Inferior parietal cortex (tissue), 1 donor: ENCODE results near the gene SLC44A1.

Source experiments
- DNase-seq: peaks from one replicate; pipeline ENCODE4 v3.0.0-alpha.2; 2016; ENCODE audit errors: extremely low spot score

The SLC44A1 gene

GRCh38 chr9:105466898-105467455 lies 222.5 kb downstream of the SLC44A1 start:
- no peak for DNase-seq

GRCh38 chr9:105468875-105469274 lies 224.4 kb downstream of the SLC44A1 start:
- no peak for DNase-seq

GRCh38 chr9:105473221-105473620 lies 228.8 kb downstream of the SLC44A1 start:
- no peak for DNase-seq

- DNase-seq: peak; percentile 63
These were observed 230.9 kb downstream of the SLC44A1 start for GRCh38 chr9:105475302-105475701.

GRCh38 chr9:105479846-105480245 lies 235.4 kb downstream of the SLC44A1 start:
- no peak for DNase-seq

- DNase-seq: no peak
These were observed 239.2 kb downstream of the SLC44A1 start for GRCh38 chr9:105483618-105484017.

- no peak for DNase-seq
These were observed 239.8 kb downstream of the SLC44A1 start for GRCh38 chr9:105484226-105484625.

- no peak for DNase-seq
These were observed 240.7 kb downstream of the SLC44A1 start for GRCh38 chr9:105485131-105485530.
